Brain microvascular endothelial cell (primary cell): Measurements from ENCODE around the gene LIMCH1.

Source experiments
- DNase-seq: peaks from one replicate; pipeline ENCODE4 v3.0.0-alpha.2; 2020
- H3K27ac ChIP-seq: fragments of 250-450 bp; sonication (Bioruptor Pico); 2 replicates; pipeline ENCODE4 v1.5.1; 2020; ENCODE audit warnings: mild to moderate bottlenecking, moderate library complexity
- H3K27me3 ChIP-seq: fragments of 250-450 bp; sonication (Bioruptor Pico); replicated peaks from 2 replicates; pipeline ENCODE4 v1.5.1; 2020; ENCODE audit warnings: mild to moderate bottlenecking
- H3K36me3 ChIP-seq: fragments of 250-450 bp; sonication (Bioruptor Pico); replicated peaks from 2 replicates; pipeline ENCODE4 v1.5.1; 2020; ENCODE audit warnings: mild to moderate bottlenecking
- H3K4me3 ChIP-seq: 2 replicates; pipeline ENCODE4 v1.5.1; 2011; ENCODE audit warnings: low read depth, mild to moderate bottlenecking, control low read depth, low read length, moderate library complexity
- in situ Hi-C: cut with HindIII; loops from 2 replicates; pipeline ENCODE4 v1.10.0; 2017; ENCODE audit warnings: low sequenced_read_pairs, low pct_ligation_motif_present
- TF ChIP-seq, protein P1 (sequence below): IDR thresholded peaks from 2 replicates; pipeline ENCODE4 v1.5.1; 2011; ENCODE audit warnings: low read depth, mild to moderate bottlenecking, moderate library complexity, low read length, control low read depth, inconsistent platforms; ENCODE audit errors: missing control alignments

Gene LIMCH1

DNA sequence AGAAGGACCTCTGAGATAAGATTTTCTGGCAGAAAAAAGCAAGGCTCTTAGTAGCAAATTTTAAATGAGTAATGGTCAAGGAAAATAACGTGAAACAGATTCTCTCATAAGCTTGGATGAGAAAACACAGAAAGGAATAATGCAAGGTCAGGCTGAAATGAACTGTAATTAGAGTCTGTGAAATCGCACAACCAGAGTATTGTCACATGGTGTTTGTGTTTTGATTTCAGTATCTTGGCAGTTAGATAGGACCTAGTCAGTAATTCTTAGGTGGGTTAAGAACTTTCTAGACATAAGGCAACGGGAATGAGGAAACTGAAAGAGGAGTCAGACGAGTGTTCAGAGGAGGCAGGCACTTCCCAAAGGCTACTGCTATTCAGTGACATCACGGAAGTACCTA is 34.6 kb downstream of the LIMCH1 start:
- H3K4me3 ChIP-seq = no peak overlapping the region
- DNase-seq = no peak
- in situ Hi-C loops = no loop called here
- TF ChIP-seq, protein P1, sequence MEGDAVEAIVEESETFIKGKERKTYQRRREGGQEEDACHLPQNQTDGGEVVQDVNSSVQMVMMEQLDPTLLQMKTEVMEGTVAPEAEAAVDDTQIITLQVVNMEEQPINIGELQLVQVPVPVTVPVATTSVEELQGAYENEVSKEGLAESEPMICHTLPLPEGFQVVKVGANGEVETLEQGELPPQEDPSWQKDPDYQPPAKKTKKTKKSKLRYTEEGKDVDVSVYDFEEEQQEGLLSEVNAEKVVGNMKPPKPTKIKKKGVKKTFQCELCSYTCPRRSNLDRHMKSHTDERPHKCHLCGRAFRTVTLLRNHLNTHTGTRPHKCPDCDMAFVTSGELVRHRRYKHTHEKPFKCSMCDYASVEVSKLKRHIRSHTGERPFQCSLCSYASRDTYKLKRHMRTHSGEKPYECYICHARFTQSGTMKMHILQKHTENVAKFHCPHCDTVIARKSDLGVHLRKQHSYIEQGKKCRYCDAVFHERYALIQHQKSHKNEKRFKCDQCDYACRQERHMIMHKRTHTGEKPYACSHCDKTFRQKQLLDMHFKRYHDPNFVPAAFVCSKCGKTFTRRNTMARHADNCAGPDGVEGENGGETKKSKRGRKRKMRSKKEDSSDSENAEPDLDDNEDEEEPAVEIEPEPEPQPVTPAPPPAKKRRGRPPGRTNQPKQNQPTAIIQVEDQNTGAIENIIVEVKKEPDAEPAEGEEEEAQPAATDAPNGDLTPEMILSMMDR = no peak
- H3K27ac ChIP-seq = no peak overlapping the region
- H3K27me3 ChIP-seq = peaks cover 2% of the 10 kb centered on the region
- no peaks in the 10 kb centered on the region for H3K36me3 ChIP-seq

DNA sequence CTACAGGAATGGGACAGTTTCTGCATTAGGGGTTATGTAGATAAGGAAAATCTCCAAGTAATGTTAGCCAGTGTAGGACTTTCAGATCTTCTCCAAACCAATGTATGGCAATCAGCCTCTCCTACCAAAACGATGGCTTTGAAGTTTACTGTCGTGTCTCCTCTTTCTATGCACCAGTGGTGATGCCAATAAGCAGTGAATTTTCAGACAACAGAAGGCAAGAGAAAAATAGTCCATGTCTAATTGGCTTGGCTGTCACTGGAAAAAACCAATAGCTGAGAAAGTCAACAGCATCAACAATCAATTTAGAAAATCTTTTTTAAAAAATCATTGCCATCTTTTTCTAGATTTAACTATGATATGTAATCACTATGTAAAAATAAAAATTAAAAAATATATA is 35.0 kb downstream of the LIMCH1 start:
- TF ChIP-seq, protein P1 = no peak
- no peak overlapping the region for H3K27ac ChIP-seq
- no peak for DNase-seq
- peaks cover 2% of the 10 kb centered on the region for H3K27me3 ChIP-seq
- H3K4me3 ChIP-seq = no peak overlapping the region
- no peaks in the 10 kb centered on the region for H3K36me3 ChIP-seq
- in situ Hi-C loops = no loop called here

DNA sequence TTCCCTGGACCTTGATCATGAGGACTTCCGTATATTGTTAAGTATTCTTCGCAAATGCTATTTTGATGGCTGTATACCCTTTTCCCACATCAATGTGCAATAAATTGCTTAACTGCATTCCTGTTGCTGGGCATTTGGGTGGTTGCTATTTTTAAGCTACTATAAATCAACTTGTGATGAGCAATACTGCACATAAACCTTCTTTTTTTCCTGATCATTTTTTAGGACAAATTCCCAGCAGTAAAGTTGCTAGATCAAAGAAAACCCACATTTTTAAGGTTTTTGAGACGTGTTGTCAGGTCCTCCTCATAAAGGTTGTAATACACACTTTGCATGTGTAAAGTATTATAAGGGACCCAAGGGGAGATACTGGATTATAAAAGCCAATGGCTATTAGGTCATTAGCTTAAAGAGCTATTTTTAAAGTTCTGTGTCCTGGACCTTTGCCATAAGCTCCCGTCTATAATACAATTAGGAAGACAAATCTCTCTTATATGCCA is 35.6 kb downstream of the LIMCH1 start:
- no peak for DNase-seq
- in situ Hi-C loops = no loop called here
- no peaks in the 10 kb centered on the region for H3K36me3 ChIP-seq

DNA sequence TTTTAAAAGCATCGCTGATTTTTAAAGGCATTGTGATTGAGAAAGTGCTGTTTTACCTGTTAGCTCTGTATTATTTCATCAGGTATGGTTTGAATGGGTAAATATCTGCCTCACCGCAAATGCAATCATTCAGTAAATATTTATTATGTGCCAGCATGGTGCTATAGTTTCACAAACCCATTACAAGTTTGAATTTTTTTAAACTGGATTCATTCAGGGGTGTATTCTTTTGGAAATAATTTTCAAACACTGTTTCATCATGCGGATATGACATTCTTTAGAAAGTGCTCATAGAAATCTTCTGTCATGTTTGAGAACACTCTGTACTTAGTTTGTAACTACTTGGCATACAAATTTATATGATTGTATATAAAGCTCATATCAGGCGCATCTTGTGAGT is 37.2 kb downstream of the LIMCH1 start:
- TF ChIP-seq, protein P1 = no peak
- Histone ChIP-seq H3K27ac (no peak overlapping the region), H3K27me3 (no peaks in the 10 kb centered on the region), H3K4me3 (no peak overlapping the region), H3K36me3 (no peaks in the 10 kb centered on the region)
- no peak for DNase-seq
- in situ Hi-C loops = no loop called here

More for the DNA sequence above, 35.6 kb downstream of the LIMCH1 start:
- Histone ChIP-seq H3K27ac (no peak overlapping the region), H3K4me3 (no peak overlapping the region), H3K27me3 (peaks cover 2% of the 10 kb centered on the region)
- TF ChIP-seq, protein P1 = no peak

DNA sequence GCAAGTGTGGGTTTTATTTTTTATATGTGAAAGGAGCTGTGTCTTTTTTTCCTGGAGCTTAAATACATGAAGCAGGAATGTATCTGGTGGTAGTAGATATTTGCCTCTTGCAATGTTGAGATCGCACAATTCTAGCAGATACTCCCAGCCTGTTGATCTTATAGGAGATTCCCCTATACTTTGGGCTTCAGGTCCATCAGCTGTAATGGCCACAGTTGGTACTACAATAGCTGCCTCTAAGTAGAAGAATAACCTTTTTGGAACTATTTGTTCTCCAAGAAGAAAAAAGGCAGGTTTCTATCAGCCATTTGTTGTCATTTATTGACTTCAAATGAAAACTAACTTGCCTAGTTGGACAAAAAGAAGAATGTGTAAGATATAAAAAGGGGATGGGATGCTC is 37.7 kb downstream of the LIMCH1 start:
- no peak overlapping the region for H3K4me3 ChIP-seq
- in situ Hi-C loops = no loop called here
- TF ChIP-seq, protein P1 = peak; percentile 6
- DNase-seq = no peak
- no peaks in the 10 kb centered on the region for H3K27me3 ChIP-seq
- no peaks in the 10 kb centered on the region for H3K36me3 ChIP-seq
- no peak overlapping the region for H3K27ac ChIP-seq

DNA sequence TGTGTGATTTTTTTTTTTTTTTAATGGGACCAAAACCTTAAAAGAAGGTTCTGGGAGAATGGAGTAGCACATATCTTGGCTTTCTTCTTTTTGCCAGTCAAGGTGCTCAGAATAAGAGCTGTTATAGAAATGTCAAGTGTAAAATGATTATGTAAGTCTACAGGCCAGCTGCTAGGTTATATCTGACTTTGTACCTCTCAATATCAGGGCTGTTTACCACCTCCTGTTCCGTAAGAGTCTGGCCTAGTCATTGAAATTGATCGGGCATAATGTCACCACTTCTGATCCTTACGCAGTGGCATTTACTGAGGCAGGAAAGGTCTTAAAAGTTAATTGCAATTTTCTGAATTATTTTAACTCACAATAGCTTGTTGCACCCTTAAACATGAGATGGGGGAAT is 41.1 kb downstream of the LIMCH1 start:
- DNase-seq = no peak
- Histone ChIP-seq H3K27me3 (no peaks in the 10 kb centered on the region), H3K4me3 (no peak overlapping the region), H3K27ac (no peak overlapping the region), H3K36me3 (no peaks in the 10 kb centered on the region)
- in situ Hi-C loops = no loop called here
- TF ChIP-seq, protein P1 = no peak
